Glomerular visceral epithelial cell (primary cell): ENCODE results near the gene IDS.
"Not testable (repeated sequence)": the region's sequence is repeated elsewhere in the genome, so short reads cannot be mapped to it uniquely, and the experiment has no call there.

Source experiments
- DNase-seq: peaks from one replicate; pipeline ENCODE4 v3.0.0-alpha.2; 2016; ENCODE audit errors: extremely low spot score

The IDS gene, protein sequence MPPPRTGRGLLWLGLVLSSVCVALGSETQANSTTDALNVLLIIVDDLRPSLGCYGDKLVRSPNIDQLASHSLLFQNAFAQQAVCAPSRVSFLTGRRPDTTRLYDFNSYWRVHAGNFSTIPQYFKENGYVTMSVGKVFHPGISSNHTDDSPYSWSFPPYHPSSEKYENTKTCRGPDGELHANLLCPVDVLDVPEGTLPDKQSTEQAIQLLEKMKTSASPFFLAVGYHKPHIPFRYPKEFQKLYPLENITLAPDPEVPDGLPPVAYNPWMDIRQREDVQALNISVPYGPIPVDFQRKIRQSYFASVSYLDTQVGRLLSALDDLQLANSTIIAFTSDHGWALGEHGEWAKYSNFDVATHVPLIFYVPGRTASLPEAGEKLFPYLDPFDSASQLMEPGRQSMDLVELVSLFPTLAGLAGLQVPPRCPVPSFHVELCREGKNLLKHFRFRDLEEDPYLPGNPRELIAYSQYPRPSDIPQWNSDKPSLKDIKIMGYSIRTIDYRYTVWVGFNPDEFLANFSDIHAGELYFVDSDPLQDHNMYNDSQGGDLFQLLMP

GRCh38 chrX:149504915-149505651 lies at the start of gene IDS:
IDS (minus strand) TSS chrX:149505306; CDS start chrX:149505137, 169 bp downstream.
- DNase-seq = peak; percentile 82

DNA sequence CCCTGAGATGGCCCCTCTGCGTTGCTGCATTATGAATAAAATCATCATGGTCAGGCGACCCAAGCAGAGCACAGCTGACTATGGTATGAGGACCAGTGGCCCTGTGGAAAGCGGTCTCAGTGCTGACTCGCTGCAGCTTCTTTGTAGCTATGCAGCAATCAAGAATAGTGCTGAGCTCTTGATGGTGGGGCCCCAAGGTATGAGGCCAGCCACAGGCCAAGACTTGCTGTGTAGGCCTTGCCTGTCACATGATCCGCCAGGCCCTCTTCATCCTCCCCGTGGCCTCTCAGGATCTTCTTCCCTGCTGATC lies 46.8 kb upstream of the IDS start:
- DNase-seq = not testable (repeated sequence)

- DNase-seq = not testable (repeated sequence)
Observed at GRCh38 chrX:149551245-149551938, 46.3 kb upstream of the IDS start.

GRCh38 chrX:149550454-149550853 lies 45.3 kb upstream of the IDS start:
- DNase-seq = not testable (repeated sequence)

GRCh38 chrX:149549701-149550100 lies 44.6 kb upstream of the IDS start, which contains the start of gene HSFX3:
HSFX3 (minus strand) TSS chrX:149549924; CDS start chrX:149549852, 72 bp downstream.
- DNase-seq = not testable (repeated sequence)

GRCh38 chrX:149547782-149548181 lies 42.7 kb upstream of the IDS start:
- DNase-seq = not testable (repeated sequence)

GRCh38 chrX:149546962-149547361 lies 41.9 kb upstream of the IDS start:
- DNase-seq = not testable (repeated sequence)

DNA sequence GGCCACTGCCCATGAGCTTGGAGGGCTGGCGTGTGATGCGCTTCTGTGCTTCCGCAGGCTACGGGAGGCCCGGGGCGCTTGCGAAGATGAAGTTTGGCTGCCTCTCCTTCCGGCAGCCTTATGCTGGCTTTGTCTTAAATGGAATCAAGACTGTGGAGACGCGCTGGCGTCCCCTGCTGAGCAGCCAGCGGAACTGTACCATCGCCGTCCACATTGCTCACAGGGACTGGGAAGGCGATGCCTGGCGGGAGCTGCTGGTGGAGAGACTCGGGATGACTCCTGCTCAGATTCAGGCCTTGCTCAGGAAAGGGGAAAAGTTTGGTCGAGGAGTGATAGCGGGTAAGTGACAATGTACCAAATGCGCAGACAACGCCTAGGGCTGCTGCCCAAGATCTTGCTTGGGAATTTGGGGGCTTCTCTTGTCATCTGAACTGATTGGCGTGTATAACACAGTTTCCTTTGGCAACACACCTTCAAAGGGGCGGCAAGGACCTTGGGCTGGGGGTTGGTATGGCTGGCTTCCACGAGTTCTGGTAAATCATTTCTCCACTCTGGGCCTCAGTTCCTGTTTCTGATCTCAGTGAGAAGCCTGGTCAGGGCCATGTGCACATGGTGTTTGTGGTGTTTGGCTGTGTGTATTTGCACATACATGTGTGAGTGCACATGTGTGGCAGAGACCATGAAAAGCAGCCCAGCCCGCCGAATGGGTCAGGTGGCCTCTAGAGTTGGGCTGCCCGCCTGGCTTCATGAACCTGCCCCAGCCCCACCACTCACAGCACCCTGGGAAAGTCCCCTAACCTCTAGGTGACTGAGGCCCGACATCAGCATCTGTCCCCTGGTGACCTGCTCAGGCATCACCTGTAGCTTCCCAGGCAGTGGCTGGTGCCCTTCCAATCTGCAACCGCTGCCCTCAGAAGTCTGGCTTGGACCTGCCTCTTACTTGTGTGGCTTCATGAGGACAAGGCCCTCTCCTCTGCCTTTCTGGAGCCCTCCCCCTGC lies 40.7 kb upstream of the IDS start:
- DNase-seq = not testable (repeated sequence)

GRCh38 chrX:149541521-149542047 lies 36.5 kb upstream of the IDS start:
- no peak for DNase-seq

- peak; percentile 94 for DNase-seq
Observed at GRCh38 chrX:149540621-149541520, 35.8 kb upstream of the IDS start, which contains the start of gene EOLA1. EOLA1 (plus strand) TSS chrX:149541012; CDS start chrX:149545631, 4,619 bp downstream.

- peak; percentile 92 for DNase-seq
Observed at GRCh38 chrX:149540131-149540620, 35.1 kb upstream of the IDS start.

DNA sequence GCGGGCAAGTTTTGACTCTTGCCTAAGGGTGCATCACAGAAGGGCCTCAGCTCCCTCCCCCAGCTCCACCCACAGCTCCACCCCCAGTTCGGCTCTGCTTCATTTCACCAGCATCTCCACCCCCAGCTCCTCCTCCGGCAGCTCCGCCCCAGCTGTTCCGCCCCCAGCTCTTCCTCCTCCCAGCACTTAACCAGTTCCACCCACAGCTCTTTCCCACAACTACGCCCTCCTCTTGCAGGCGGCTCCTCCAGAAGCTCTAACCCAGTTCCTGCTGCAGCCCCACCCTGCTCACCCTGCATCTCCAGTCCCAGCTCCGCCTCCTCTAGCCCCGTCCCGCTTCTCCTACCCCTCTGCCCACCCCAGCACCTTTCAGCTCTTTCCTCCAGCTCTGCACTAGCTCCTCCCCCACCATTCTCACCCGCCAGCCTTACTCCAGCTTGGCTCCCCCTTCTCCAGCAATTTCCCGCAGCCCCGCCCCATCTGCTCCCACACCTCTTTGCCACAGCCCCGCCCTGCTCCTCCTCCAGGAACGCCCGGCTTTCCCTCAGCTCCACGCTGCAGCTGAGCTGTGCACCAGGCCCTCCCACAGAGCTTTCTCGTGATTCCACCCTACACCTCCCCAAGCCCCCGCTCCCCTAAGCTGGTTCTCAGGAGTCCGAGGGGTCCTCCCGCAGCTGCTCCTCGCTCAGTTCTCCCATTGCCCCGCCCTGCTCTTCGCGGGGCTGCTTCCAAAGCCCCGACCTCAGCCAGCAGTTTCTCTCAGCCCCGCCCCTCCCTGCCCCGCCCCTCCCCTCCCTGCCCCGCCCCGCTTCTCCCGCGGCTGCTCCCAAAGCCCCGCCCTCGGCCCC lies 34.4 kb upstream of the IDS start:
- DNase-seq = peak; percentile 92

GRCh38 chrX:149537474-149537873 lies 32.4 kb upstream of the IDS start:
- not testable (repeated sequence) for DNase-seq

DNA sequence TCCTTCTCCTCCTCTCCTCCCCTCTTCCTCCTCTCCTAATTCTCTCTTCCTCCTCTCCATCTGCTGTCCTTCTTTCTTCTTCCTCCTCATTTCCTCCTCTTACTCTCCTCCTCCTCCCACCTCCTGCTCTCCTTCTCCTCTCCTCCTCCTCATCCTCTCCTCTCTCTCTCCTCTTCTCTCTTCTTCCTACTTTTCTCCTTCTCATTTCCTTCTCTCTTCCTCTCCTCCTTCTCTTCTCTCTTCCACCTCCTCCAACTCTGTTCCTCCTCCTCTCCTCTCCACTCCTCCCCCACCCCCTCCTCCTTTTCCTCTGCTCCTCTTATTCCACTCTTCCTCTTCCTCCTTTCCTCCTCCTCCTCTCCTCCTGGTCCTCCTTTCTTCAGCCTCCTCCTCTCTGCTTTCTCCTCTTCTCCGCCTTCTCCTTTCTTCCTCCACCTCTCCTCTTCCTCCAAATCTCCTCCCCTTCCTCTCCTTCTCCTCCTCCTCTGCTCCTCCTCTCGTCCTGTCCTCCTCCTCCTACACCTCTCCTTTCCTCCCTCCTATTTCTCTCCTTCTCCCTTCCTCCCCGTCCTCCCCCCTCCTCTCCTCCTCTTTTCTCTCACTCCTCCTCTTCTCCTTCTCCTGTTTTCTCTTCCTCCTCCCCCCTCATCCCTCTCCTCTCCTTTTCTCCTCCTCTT lies 30.0 kb upstream of the IDS start:
- DNase-seq = not testable (repeated sequence)

DNA sequence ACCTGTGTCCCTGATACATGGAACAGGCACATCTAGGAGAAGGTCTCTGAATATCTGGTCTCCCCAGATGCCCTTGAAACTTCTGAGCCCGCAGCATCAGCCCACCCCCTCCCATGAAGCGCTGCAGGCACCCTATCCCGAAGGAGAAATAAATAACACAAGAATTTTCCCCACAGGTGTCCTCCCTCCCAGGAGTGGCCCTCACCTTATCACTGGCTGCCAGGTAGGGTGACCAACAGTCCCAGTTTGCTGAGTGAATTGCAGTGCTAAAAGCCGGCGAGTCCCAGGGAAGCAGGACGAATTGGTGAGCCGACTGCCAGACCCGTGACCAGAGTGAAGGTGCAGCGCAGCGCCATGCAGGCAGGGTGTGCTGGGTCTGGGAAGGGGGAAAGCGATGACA lies 28.9 kb upstream of the IDS start:
- not testable (repeated sequence) for DNase-seq

DNA sequence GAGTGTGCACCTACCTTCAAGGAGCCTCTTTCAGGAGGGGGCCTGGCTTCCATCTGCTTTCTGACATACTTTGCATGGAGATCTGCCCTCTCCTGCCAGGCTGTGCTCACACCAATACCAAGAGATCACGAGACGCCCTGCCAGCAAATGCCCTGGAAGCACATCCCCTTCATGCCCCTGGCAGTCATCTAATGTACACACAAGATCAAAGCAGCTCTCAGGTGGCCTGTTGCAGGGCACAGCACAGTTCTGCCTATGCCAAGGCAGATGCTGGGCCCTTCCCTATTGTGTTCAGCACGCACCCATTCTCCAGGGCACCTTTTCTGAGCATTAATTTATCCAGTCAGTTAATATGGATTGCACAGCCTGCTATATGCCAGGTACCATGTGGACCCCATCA lies 27.8 kb upstream of the IDS start:
- DNase-seq = not testable (repeated sequence)

GRCh38 chrX:149531599-149531998 lies 26.5 kb upstream of the IDS start:
- DNase-seq = no peak

DNA sequence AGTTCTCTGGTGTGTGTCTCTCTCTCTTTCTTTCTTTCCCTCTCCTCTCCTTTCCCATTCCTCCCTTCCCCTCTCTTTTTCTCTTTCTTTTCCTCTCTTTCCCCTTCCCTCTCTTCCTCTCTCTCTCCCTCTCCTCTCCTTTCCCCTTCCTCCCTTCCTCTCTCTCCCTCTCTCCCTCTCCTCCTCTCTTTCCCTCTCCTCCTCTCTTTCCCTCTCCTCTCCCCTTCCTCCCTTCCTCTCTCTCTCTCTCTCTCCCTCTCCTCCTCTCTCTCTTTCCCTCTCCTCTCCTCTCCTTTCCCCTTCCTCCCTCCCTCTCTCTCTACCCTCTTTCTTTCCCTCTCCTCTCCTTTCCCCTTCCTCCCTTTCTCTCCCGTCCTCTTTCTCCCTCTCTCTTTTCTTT lies 23.3 kb upstream of the IDS start:
- DNase-seq = no peak
